ENCODE measurements around the gene MESD. TPM values are rescaled to one million over a fixed set of nuclear protein-coding genes. Genes with fewer than 3 reads are reported as not detected.
A peak's percentile ranks its signal among the peaks of the same experiment; 100 is the strongest.

Gene MESD
- total RNA-seq, 1 donor from 2014 or later, result 23.8 TPM

DNA sequence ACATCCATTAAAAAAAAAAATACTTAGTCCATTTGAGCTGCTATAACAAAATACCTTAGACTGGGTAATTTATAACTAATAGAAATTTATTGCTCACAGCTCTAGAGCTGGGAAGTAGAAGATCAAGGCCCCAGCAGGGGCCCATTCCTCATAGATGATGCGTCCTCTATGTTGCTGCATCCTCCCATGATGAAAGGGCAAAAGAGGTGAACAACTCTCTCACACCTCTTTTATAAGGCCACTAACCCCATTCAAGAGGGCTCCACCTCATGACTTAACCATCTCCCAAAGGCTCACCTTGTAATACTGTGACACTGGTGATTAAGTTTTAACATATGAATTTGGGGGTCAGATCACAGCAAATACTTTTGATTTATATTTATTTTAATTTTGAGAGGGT lies 8.1 kb upstream of the MESD start:
- H3K36me3 Mint-ChIP-seq (ENCODE audit: low read depth), result no peaks in the 10 kb centered on the region
- no peaks in the 10 kb centered on the region for H3K9me3 Mint-ChIP-seq (ENCODE audit: low read depth)
- DNase-seq (ENCODE audit: low spot score), result no peak
- no peak for TF ChIP-seq CTCF (IDR thresholded peaks at IDR 0.05)
- H3K27ac Mint-ChIP-seq (ENCODE audit: unreplicated experiment), result no peak overlapping the region
- no peak overlapping the region for H3K4me3 Mint-ChIP-seq (ENCODE audit: unreplicated experiment)
- no peaks in the 10 kb centered on the region for H3K27me3 Mint-ChIP-seq (ENCODE audit: low read depth)
- H3K4me1 Mint-ChIP-seq (ENCODE audit: low read depth), result peaks cover 10% of the 10 kb centered on the region

- no peaks in the 10 kb centered on the region for H3K9me3 Mint-ChIP-seq (ENCODE audit: low read depth)
- no peak overlapping the region for H3K4me3 Mint-ChIP-seq (ENCODE audit: unreplicated experiment)
- no peak for DNase-seq (ENCODE audit: low spot score)
- no peaks in the 10 kb centered on the region for H3K27me3 Mint-ChIP-seq (ENCODE audit: low read depth)
- H3K4me1 Mint-ChIP-seq (ENCODE audit: low read depth), result peaks cover 13% of the 10 kb centered on the region
- TF ChIP-seq CTCF (IDR thresholded peaks at IDR 0.05), result peak; percentile 74
- no peaks in the 10 kb centered on the region for H3K36me3 Mint-ChIP-seq (ENCODE audit: low read depth)
- H3K27ac Mint-ChIP-seq (ENCODE audit: unreplicated experiment), result no peak overlapping the region
Observed at GRCh38 chr15:80996247-80996646, 6.6 kb upstream of the MESD start.

- DNase-seq (ENCODE audit: low spot score), result no peak
- H3K4me1 Mint-ChIP-seq (ENCODE audit: low read depth), result peaks cover 30% of the 10 kb centered on the region
- H3K27me3 Mint-ChIP-seq (ENCODE audit: low read depth), result no peaks in the 10 kb centered on the region
- TF ChIP-seq CTCF (IDR thresholded peaks at IDR 0.05), result no peak
- H3K27ac Mint-ChIP-seq (ENCODE audit: unreplicated experiment), result no peak overlapping the region
- no peaks in the 10 kb centered on the region for H3K36me3 Mint-ChIP-seq (ENCODE audit: low read depth)
- H3K9me3 Mint-ChIP-seq (ENCODE audit: low read depth), result no peaks in the 10 kb centered on the region
- no peak overlapping the region for H3K4me3 Mint-ChIP-seq (ENCODE audit: unreplicated experiment)
Observed at GRCh38 chr15:80992441-80992840, 2.8 kb upstream of the MESD start.

DNA sequence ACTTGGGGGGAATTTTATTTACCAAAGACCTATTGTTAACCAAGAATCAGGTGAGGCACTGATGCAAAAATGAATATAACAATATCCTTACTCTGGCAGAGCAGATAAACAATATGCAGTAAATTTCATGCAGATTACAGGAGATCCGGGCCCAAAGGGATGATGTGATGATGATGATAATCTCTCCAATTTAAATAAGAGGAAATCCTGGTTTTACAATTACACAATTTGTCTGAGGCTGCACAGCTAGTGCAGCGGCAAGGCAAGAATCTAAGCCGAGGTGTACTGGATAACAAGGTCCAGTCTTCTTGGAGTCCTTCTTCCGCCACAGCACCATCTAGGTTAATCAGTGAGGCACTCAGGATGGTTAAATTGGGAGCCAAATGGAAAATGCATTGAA lies 2.4 kb upstream of the MESD start:
- no peaks in the 10 kb centered on the region for H3K9me3 Mint-ChIP-seq (ENCODE audit: low read depth)
- peaks cover 32% of the 10 kb centered on the region for H3K4me1 Mint-ChIP-seq (ENCODE audit: low read depth)
- no peak overlapping the region for H3K4me3 Mint-ChIP-seq (ENCODE audit: unreplicated experiment)
- no peak for TF ChIP-seq CTCF (IDR thresholded peaks at IDR 0.05)
- no peak for DNase-seq (ENCODE audit: low spot score)
- no peaks in the 10 kb centered on the region for H3K36me3 Mint-ChIP-seq (ENCODE audit: low read depth)
- no peaks in the 10 kb centered on the region for H3K27me3 Mint-ChIP-seq (ENCODE audit: low read depth)
- no peak overlapping the region for H3K27ac Mint-ChIP-seq (ENCODE audit: unreplicated experiment)

- no peak overlapping the region for H3K4me3 Mint-ChIP-seq (ENCODE audit: unreplicated experiment)
- DNase-seq (ENCODE audit: low spot score), result no peak
- no peak for TF ChIP-seq CTCF (IDR thresholded peaks at IDR 0.05)
Observed at GRCh38 chr15:80991421-80991820, 1.8 kb upstream of the MESD start.

More at GRCh38 chr15:80991421-80991820, 1.8 kb upstream of the MESD start:
- no peaks in the 10 kb centered on the region for H3K36me3 Mint-ChIP-seq (ENCODE audit: low read depth)
- H3K9me3 Mint-ChIP-seq (ENCODE audit: low read depth), result no peaks in the 10 kb centered on the region
- H3K4me1 Mint-ChIP-seq (ENCODE audit: low read depth), result peaks cover 38% of the 10 kb centered on the region
- H3K27me3 Mint-ChIP-seq (ENCODE audit: low read depth), result no peaks in the 10 kb centered on the region
- no peak overlapping the region for H3K27ac Mint-ChIP-seq (ENCODE audit: unreplicated experiment)
